Measurements from ENCODE around the gene CNKSR1.
"Not testable (repeated sequence)": the region's sequence is repeated elsewhere in the genome, so short reads cannot be mapped to it uniquely, and the experiment has no call there.

Gene CNKSR1

GRCh38 chr1:26230682-26231081 lies 53.4 kb downstream of the CNKSR1 start:
- H3K27ac Mint-ChIP-seq, H3K4me3 Mint-ChIP-seq, H3K27me3 Mint-ChIP-seq, H3K9me3 Mint-ChIP-seq, H3K36me3 Mint-ChIP-seq: not testable (repeated sequence)
- H3K4me1 Mint-ChIP-seq = peaks cover 18% of the 10 kb centered on the region

- H3K36me3 Mint-ChIP-seq = no peaks in the 10 kb centered on the region
- H3K4me1 Mint-ChIP-seq = peaks cover 36% of the 10 kb centered on the region
- H3K27me3 Mint-ChIP-seq = no peaks in the 10 kb centered on the region
- H3K9me3 Mint-ChIP-seq = no peaks in the 10 kb centered on the region
- peak within 1 kb of the TSS; percentile 91 for H3K27ac Mint-ChIP-seq
- H3K4me3 Mint-ChIP-seq = peak within 1 kb of the TSS; percentile 99
These were observed 56.8 kb downstream of the CNKSR1 start, which contains the start of gene CEP85 for GRCh38 chr1:26233903-26234643. CEP85 (plus strand) TSS chr1:26234200; CDS start chr1:26239784, 5,584 bp downstream.

GRCh38 chr1:26234644-26235370 lies 57.5 kb downstream of the CNKSR1 start:
- peaks cover 3% of the 10 kb centered on the region for H3K36me3 Mint-ChIP-seq
- no peaks in the 10 kb centered on the region for H3K27me3 Mint-ChIP-seq
- H3K4me1 Mint-ChIP-seq = peaks cover 36% of the 10 kb centered on the region
- H3K9me3 Mint-ChIP-seq = no peaks in the 10 kb centered on the region
- peak overlapping the region; percentile 91 for H3K27ac Mint-ChIP-seq
- H3K4me3 Mint-ChIP-seq = peak overlapping the region; percentile 99

GRCh38 chr1:26237230-26237966 lies 60.1 kb downstream of the CNKSR1 start:
- Mint-ChIP-seq H3K4me1 (peaks cover 39% of the 10 kb centered on the region), H3K27me3 (no peaks in the 10 kb centered on the region), H3K9me3 (no peaks in the 10 kb centered on the region), H3K36me3 (peaks cover 5% of the 10 kb centered on the region), H3K27ac (peak overlapping the region; percentile 78), H3K4me3 (peak overlapping the region; percentile 16)
